ENCODE results near the gene MUC20.
"Not testable (repeated sequence)": the region's sequence is repeated elsewhere in the genome, so short reads cannot be mapped to it uniquely, and the experiment has no call there.

Gene MUC20

GRCh38 chr3:195720831-195721506, at the start of gene MUC20:
Gene MUC20, plus strand, starts transcription at chr3:195720978. Its CDS starts 30 bp downstream, at chr3:195721008.
- not testable (repeated sequence) for DNase-seq

GRCh38 chr3:195671283-195671682, 49.5 kb upstream of the MUC20 start:
- DNase-seq, result not testable (repeated sequence)

GRCh38 chr3:195673711-195674110, 47.1 kb upstream of the MUC20 start:
- DNase-seq, result not testable (repeated sequence)

GRCh38 chr3:195678391-195679015, 42.3 kb upstream of the MUC20 start:
- DNase-seq, result not testable (repeated sequence)

- not testable (repeated sequence) for DNase-seq
Measured at GRCh38 chr3:195680690-195681089, 40.1 kb upstream of the MUC20 start.

- DNase-seq, result not testable (repeated sequence)
Measured at GRCh38 chr3:195681458-195682103, 39.2 kb upstream of the MUC20 start.

GRCh38 chr3:195682104-195682742, 38.6 kb upstream of the MUC20 start:
- DNase-seq, result not testable (repeated sequence)

- DNase-seq, result not testable (repeated sequence)
Measured at GRCh38 chr3:195683722-195684526, 36.9 kb upstream of the MUC20 start.

GRCh38 chr3:195684527-195685257, 36.1 kb upstream of the MUC20 start:
- DNase-seq, result not testable (repeated sequence)

GRCh38 chr3:195686537-195687208, 34.1 kb upstream of the MUC20 start:
- DNase-seq, result not testable (repeated sequence)

GRCh38 chr3:195687209-195687760, 33.5 kb upstream of the MUC20 start:
- not testable (repeated sequence) for DNase-seq

GRCh38 chr3:195688471-195689183, 32.2 kb upstream of the MUC20 start:
- not testable (repeated sequence) for DNase-seq

GRCh38 chr3:195689184-195690070, 31.4 kb upstream of the MUC20 start:
- DNase-seq, result not testable (repeated sequence)

GRCh38 chr3:195690951-195691350, 29.8 kb upstream of the MUC20 start:
- DNase-seq, result no peak

GRCh38 chr3:195691596-195692353, 29.0 kb upstream of the MUC20 start:
- not testable (repeated sequence) for DNase-seq

GRCh38 chr3:195692354-195692685, 28.5 kb upstream of the MUC20 start:
- DNase-seq, result no peak

GRCh38 chr3:195692781-195693427, 27.9 kb upstream of the MUC20 start:
- no peak for DNase-seq

Data from activated gamma-delta T cell treated with Interleukin-2 at 50 U/mL for 16 hours (primary cell).